Neural cell (in vitro differentiated cells): ENCODE measurements around the gene VAV3. TPM values are rescaled to one million over a fixed set of nuclear protein-coding genes. Genes with fewer than 3 reads are reported as not detected.

ENCODE experiments used
- H2AFZ ChIP-seq: fragments of 200-600, 300-800 bp; sonication (generic), shearing (Covaris generic); 2 replicates; pipeline ENCODE4 v1.6.0; 2014; ENCODE audit warnings: low read depth, mild to moderate bottlenecking, antibody characterized with exemption, low read length, moderate library complexity
- H3F3A ChIP-seq: fragments of 200-600 bp; shearing (Covaris generic); 2 replicates; pipeline ENCODE4 v1.6.1; 2016; ENCODE audit warnings: mild to moderate bottlenecking, moderate library complexity, mixed read lengths, antibody characterized with exemption, low read length; ENCODE audit not compliant: insufficient read depth, poor library complexity, severe bottlenecking
- H3K27ac ChIP-seq: fragments of 200-600, 300-800 bp; sonication (generic), shearing (Covaris generic); 2 replicates; pipeline ENCODE4 v1.5.1; 2014; ENCODE audit warnings: mild to moderate bottlenecking, low read length, moderate library complexity
- H3K27me3 ChIP-seq: fragments of 300-800, 200-600 bp; sonication (generic), shearing (Covaris generic); 2 replicates; pipeline ENCODE4 v1.6.0; 2014; ENCODE audit warnings: mild to moderate bottlenecking, low read depth, low read length, moderate library complexity; ENCODE audit not compliant: insufficient read depth
- H3K36me3 ChIP-seq: fragments of 300-800, 200-600 bp; sonication (generic), shearing (Covaris generic); 2 replicates; pipeline ENCODE4 v1.5.1; 2014; ENCODE audit warnings: mild to moderate bottlenecking, antibody characterized with exemption, low read length, moderate library complexity; ENCODE audit not compliant: insufficient read depth
- H3K4me2 ChIP-seq: fragments of 300-800, 200-600 bp; sonication (generic), shearing (Covaris generic); 2 replicates; pipeline ENCODE4 v1.6.0; 2014; ENCODE audit warnings: mild to moderate bottlenecking, low read length
- H3K4me3 ChIP-seq: fragments of 300-800, 200-600 bp; sonication (generic), shearing (Covaris generic); 2 replicates; pipeline ENCODE4 v1.5.1; 2014; ENCODE audit warnings: mild to moderate bottlenecking, low read length, moderate library complexity
- H3K79me2 ChIP-seq: fragments of 200-600 bp; shearing (Covaris generic); replicated peaks from 2 replicates; pipeline ENCODE4 v1.6.0; 2014; ENCODE audit warnings: mild to moderate bottlenecking, low read length, moderate library complexity; ENCODE audit not compliant: insufficient read depth
- H3K9ac ChIP-seq: fragments of 300-800, 200-600 bp; sonication (generic), shearing (Covaris generic); 2 replicates; pipeline ENCODE4 v1.6.1; 2016; ENCODE audit warnings: mild to moderate bottlenecking, low read length, mixed read lengths
- H3K9me2 ChIP-seq: fragments of 200-600 bp; shearing (Covaris generic); 2 replicates; pipeline ENCODE4 v1.6.1; 2016; ENCODE audit warnings: mild to moderate bottlenecking, low read length, mixed read lengths; ENCODE audit not compliant: insufficient read depth
- H3K9me3 ChIP-seq: fragments of 200-600, 300-800 bp; sonication (generic), shearing (Covaris generic); 2 replicates; pipeline ENCODE4 v1.6.1; 2016; ENCODE audit warnings: mild to moderate bottlenecking, mixed run types, low read length, moderate library complexity, mixed read lengths
- H4K20me1 ChIP-seq: fragments of 200-600 bp; shearing (Covaris generic); 2 replicates; pipeline ENCODE4 v1.6.1; 2016; ENCODE audit warnings: mild to moderate bottlenecking, mixed run types; ENCODE audit not compliant: insufficient read depth
- EP300 ChIP-seq: fragments of 450-650 bp; conservative IDR thresholded peaks from 2 replicates; pipeline ENCODE4 v1.6.1; 2014; ENCODE audit warnings: antibody characterized with exemption, mild to moderate bottlenecking, moderate library complexity; ENCODE audit not compliant: poor library complexity, severe bottlenecking
- EZH2 ChIP-seq: fragments of 200-600, 300-800 bp; shearing (Covaris generic), sonication (generic); IDR thresholded peaks from 2 replicates; pipeline ENCODE4 v1.6.1; 2014; ENCODE audit warnings: antibody characterized with exemption, low read length, borderline replicate concordance, mild to moderate bottlenecking; ENCODE audit not compliant: insufficient read depth, poor library complexity, severe bottlenecking
- MXI1 ChIP-seq: fragments of 450-650 bp; conservative IDR thresholded peaks from 2 replicates; pipeline ENCODE4 v1.6.1; 2014; ENCODE audit warnings: antibody characterized with exemption, mild to moderate bottlenecking; ENCODE audit not compliant: poor library complexity, severe bottlenecking
- POLR2AphosphoS5 ChIP-seq: IDR thresholded peaks from 2 replicates; pipeline ENCODE4 v1.6.1; 2012
- RAD21 ChIP-seq: fragments of 450-650 bp; conservative IDR thresholded peaks from 2 replicates; pipeline ENCODE4 v1.6.1; 2014; ENCODE audit warnings: antibody characterized with exemption, mild to moderate bottlenecking, moderate library complexity
- REST ChIP-seq: IDR thresholded peaks from 2 replicates; pipeline ENCODE4 v1.6.1; 2012; ENCODE audit warnings: borderline replicate concordance
- SMC3 ChIP-seq: fragments of 450-650 bp; conservative IDR thresholded peaks from 2 replicates; pipeline ENCODE4 v1.6.1; 2014; ENCODE audit warnings: antibody characterized with exemption, mild to moderate bottlenecking, moderate library complexity; ENCODE audit not compliant: poor library complexity
- TAF1 ChIP-seq: IDR thresholded peaks from 2 replicates; pipeline ENCODE4 v1.6.1; 2012; ENCODE audit warnings: low read depth
- polyA plus RNA-seq: library from polyadenylated mRNA; depleted of rRNA; stranded (reverse); fragments of >200 nt; gene quantifications from 2 replicates; pipeline ENCODE4 v1.2.3, GENCODE V29; 2014
- TF ChIP-seq, protein P1 (sequence below): fragments of 450-650 bp; IDR thresholded peaks from 2 replicates; pipeline ENCODE4 v1.5.1; 2014; ENCODE audit warnings: antibody characterized with exemption, mild to moderate bottlenecking, moderate library complexity; ENCODE audit not compliant: poor library complexity, severe bottlenecking

VAV3 gene
- polyA plus RNA-seq, 1 donor from 2014 or later: 7.6 TPM

DNA sequence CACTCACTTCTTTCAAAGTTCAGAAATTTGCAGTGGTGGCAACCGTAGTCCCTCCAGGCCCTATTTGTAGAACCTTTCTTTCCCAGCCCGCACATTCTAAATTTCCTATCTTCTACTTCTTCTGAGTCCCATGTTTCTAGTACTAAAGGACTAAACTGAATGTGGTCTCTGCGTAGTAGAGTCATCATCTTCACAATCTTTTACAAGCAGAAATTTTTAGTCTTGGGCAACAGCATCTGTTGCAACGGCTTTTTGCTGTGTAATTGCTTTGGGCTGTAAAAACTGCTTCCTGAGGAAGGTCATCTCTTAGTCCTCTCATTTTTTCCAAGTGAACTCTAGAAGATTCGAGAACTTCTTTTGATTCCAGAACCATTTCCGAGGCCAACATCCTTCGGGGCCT is 23.9 kb downstream of the VAV3 start:
- H3K79me2 ChIP-seq: no peaks in the 10 kb centered on the region
- H3K4me2 ChIP-seq: no peak overlapping the region
- H2AFZ ChIP-seq: no peak overlapping the region
- H3K9me2 ChIP-seq: no peaks in the 10 kb centered on the region
- TF ChIP-seq RAD21 (no peak), REST (no peak), TAF1 (no peak), MXI1 (no peak), SMC3 (no peak), POLR2AphosphoS5 (no peak), EZH2 (no peak), EP300 (no peak)
- TF ChIP-seq, protein P1, sequence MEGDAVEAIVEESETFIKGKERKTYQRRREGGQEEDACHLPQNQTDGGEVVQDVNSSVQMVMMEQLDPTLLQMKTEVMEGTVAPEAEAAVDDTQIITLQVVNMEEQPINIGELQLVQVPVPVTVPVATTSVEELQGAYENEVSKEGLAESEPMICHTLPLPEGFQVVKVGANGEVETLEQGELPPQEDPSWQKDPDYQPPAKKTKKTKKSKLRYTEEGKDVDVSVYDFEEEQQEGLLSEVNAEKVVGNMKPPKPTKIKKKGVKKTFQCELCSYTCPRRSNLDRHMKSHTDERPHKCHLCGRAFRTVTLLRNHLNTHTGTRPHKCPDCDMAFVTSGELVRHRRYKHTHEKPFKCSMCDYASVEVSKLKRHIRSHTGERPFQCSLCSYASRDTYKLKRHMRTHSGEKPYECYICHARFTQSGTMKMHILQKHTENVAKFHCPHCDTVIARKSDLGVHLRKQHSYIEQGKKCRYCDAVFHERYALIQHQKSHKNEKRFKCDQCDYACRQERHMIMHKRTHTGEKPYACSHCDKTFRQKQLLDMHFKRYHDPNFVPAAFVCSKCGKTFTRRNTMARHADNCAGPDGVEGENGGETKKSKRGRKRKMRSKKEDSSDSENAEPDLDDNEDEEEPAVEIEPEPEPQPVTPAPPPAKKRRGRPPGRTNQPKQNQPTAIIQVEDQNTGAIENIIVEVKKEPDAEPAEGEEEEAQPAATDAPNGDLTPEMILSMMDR: no peak
- no peaks in the 10 kb centered on the region for H3K27me3 ChIP-seq
- no peaks in the 10 kb centered on the region for H3K36me3 ChIP-seq
- H3F3A ChIP-seq: no peaks in the 10 kb centered on the region
- no peaks in the 10 kb centered on the region for H4K20me1 ChIP-seq
- no peak overlapping the region for H3K27ac ChIP-seq
- H3K9me3 ChIP-seq: no peaks in the 10 kb centered on the region
- no peak overlapping the region for H3K9ac ChIP-seq
- no peak overlapping the region for H3K4me3 ChIP-seq

- no peaks in the 10 kb centered on the region for H3K9me3 ChIP-seq
- no peaks in the 10 kb centered on the region for H3K9me2 ChIP-seq
- H3K4me3 ChIP-seq: no peak overlapping the region
- TF ChIP-seq EZH2 (no peak), SMC3 (no peak)
- H3F3A ChIP-seq: no peaks in the 10 kb centered on the region
- H3K27me3 ChIP-seq: no peaks in the 10 kb centered on the region
- H3K36me3 ChIP-seq: no peaks in the 10 kb centered on the region
- no peaks in the 10 kb centered on the region for H3K79me2 ChIP-seq
- no peak overlapping the region for H3K9ac ChIP-seq
- no peaks in the 10 kb centered on the region for H4K20me1 ChIP-seq
- H2AFZ ChIP-seq: no peak overlapping the region
- H3K27ac ChIP-seq: no peak overlapping the region
- no peak overlapping the region for H3K4me2 ChIP-seq
These were observed 24.3 kb downstream of the VAV3 start for GRCh38 chr1:107940701-107941100.
